Stimulated activated CD4-positive, alpha-beta T cell treated with anti-CD3 and anti-CD28 coated beads, Interleukin-1b, Interleukin-23, amount 100 ng/mL, for 4 hours (primary cell): ENCODE measurements around the gene IL6ST.

Experiments used
- DNase-seq, 2 donors: peaks; one replicate each; pipeline ENCODE4 v3.0.0-alpha.2; 2020; ENCODE audit warnings: low read depth in 2 of 2

Gene IL6ST

GRCh38 chr5:55920784-55921183 is 74.0 kb downstream of the IL6ST start:
- DNase-seq, result no peak

GRCh38 chr5:55919625-55920024 is 75.1 kb downstream of the IL6ST start:
- DNase-seq, result no peak

GRCh38 chr5:55918087-55919035 is 76.4 kb downstream of the IL6ST start:
- no peak for DNase-seq

DNA sequence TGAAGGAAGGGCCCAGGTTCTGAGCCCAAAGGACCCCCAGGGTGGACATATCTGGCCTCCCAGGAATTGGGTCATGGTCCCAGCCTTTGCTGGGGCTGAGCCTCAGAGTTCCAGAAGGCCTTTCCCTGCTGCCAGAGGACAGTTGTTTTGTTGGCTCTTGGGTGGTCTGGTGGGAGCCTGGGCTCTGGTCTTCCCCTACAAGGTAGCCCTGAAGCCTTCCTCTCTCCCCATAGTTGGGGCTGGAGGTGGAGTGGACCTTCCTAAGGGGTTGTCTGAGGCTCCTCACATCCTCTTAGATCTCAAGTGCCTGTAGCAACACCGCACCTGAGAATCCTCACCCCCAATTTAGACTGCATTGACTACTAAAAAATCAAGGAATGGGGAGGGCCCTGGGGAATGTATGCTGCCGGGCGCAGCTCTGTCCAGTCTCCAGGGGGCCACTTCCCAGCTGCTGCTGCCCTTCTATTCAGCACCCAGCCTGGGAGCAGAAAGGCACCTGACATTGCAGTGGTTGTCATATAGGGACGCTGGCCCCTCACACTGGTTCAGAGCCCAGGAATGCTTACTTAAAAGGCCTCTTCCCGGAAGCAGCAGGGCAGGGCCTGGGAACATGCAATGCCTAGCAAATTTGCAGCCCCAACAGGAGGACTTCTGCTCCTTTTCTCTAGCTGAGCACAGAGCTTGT is 77.2 kb downstream of the IL6ST start:
- DNase-seq, result no peak

DNA sequence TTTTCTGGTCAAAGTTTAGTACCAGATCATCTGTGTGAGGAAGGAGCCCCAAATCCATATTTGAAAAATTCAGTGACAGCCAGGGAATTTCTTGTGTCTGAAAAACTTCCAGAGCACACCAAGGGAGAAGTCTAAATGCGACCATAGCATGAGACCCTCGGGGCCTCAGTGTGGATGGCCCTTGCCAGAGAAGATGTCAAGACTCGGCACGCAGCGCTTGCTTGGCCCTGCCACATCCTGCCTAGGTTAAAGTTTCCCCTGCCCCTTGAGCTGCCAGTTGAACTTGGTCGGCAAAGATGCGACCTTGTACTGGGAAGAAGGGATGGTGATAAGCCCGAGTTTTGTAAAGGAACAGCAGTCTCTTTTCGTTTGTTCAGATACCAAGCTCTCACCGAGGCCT is 77.8 kb downstream of the IL6ST start:
- DNase-seq, result no peak

DNA sequence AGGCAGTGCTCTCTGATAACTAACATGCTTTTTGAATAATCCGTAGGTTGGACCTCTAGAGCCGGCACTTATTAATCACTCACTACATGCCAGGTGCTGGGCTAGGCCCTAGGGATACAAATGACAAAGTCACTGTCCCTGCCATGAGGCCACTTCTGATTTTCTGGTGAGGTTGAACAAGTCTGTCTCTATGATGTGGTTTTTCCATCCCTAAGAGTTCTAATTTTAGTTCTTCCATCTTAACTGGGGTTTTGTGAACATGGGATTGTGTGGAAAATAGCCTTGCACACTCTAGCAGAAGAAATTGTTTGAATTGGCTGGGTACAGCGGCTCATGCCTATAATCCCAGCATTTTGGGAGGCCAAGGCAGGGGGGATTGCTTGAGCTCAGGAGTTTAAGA is 79.0 kb downstream of the IL6ST start:
- DNase-seq, result no peak

- no peak for DNase-seq
Measured at GRCh38 chr5:55914971-55915370, 79.8 kb downstream of the IL6ST start.

GRCh38 chr5:55913466-55914413 is 81.0 kb downstream of the IL6ST start:
- DNase-seq, result no peak

DNA sequence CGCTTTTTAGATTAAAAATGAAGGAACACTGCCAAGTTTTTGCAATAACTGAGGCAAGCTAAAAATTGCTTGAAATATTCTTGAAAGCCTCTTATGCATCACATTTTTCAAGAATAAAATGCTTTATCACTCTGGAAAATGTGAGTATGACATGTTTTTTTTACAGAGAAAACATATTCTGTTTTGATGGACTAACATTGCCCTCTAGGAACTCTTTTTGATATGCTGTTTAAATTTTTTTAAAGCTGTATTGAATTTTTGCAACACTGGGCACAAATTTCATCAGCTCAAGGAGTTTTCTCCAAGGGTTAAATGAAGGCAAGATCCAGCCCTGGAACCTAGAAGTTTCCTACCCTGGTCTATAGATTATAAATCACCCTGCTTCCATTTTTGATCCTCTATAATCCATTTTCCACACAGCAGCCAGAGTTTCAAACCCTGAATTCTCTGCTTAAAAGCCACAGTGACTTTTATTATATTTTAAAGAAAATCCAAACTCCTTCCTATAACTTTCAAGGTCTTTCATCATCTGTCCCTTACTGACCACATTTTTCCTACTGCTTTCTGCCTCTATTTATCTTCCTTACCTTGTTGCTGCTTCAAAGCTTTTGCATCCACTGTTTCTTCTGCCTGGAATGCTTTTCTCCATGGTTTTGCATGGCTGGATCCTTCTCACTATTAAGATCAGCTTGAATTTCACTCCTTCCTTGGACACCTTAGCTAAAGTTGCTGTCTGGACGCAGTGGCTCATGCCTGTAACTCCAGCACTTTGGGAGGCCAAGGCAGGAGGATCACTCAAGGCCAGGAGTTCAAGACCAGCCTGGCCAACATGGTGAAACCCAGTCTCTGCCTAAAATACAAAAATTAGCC is 82.7 kb downstream of the IL6ST start:
- DNase-seq, result no peak

DNA sequence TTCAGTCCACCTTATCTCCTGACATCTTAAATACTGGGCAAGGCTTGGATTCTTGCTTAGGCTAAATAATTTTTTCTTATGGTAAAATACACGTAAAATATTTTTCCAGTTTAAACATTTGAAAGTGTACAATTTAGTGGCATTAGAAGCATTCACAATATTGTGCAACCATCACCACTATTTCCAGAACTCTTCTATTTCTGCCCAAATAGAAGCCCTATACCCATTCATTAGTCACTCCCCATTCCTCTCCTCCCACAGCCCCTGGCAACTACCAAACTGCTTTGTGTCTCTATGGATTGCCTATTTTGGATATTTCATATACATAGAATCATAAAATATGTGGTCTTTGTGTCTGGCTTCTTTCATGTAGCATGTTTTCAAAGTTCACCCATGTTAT is 86.0 kb downstream of the IL6ST start:
- no peak for DNase-seq

GRCh38 chr5:55907927-55908326 is 86.8 kb downstream of the IL6ST start:
- DNase-seq, result no peak

- DNase-seq, result no peak
Measured at GRCh38 chr5:55905251-55905650, 89.5 kb downstream of the IL6ST start.

DNA sequence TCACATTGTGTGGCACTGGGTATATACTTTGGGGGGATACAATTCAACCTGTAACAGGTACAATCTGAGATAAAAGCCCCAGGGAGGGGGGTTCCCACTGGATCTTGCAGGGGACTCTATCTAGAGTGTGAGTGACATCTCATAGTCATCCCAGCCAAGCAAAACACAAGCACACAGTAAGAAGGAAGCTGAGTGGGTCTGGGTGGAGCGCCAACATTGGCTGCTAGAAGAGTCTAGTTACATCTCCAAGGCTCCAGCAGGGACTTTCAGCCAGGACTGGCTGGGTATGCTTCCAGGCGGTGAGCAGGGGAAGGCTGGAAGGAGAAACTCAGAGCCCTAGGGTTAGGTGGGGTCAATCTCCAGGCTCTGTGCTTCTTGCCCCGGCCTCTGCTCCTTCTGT is 90.6 kb downstream of the IL6ST start:
- DNase-seq, result no peak

- peak; percentile 21 to 46 for DNase-seq
Measured at GRCh38 chr5:55903121-55903701, 91.6 kb downstream of the IL6ST start.

DNA sequence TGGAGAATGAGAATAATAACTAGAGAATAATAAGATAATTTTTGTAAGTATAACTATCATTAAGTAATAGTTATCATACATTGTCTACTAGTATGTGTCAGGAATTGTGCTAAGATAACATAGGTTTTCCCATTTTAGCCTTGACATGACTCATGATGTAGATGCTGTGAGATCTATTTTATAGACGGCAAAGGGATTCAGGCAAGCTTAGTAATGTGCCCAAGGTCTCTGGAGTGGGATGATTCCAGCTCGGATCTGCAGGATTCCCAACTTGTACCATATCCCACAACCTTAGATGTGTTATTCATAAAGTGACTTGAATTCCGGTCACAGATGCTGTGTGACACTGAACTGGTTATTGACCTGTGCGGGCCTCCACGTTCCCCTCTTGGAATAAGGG is 92.1 kb downstream of the IL6ST start:
- DNase-seq, result no peak

DNA sequence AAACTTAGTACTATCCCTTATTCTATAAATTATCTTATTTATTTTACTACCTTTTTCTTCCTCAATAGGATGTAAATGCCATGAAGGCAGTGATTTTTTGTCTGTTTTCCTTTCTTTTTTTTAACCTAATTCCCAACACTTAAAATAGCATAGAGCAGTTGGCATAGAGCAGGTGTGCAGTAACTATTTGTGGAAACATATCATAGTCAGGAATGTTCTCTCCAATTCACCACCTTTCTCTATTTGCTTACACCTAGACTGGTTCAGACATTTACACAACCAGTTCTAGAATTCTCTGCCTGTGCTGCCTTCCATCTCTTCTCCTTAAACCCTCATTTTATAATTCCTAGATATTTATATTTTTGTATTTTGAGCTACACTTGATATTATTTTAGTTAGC is 94.0 kb downstream of the IL6ST start:
- DNase-seq, result no peak

GRCh38 chr5:55900068-55900467 is 94.7 kb downstream of the IL6ST start:
- no peak for DNase-seq

GRCh38 chr5:55899344-55899743 is 95.4 kb downstream of the IL6ST start:
- no peak for DNase-seq

DNA sequence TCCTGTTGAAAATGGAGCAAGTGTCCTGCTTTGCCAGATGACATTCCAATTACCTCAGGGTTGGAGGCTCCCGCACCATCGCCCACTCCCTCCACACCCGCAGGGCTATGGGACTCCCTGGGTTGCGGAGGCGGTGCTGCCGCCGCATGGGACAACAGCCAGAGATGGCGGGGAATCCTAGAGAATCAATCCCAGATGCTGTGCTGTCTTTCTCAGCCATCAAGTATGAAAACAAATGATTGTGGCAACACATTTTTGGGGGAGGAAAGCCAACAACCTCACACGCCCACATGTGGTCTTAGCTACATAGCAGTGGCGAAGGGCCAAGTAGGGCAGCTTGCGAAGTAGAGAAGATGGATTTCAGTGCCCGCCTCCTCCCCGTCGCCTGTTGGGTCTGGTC is 96.9 kb downstream of the IL6ST start:
- DNase-seq, result no peak

GRCh38 chr5:55897206-55897894 is 97.4 kb downstream of the IL6ST start:
- no peak for DNase-seq
